ENCODE results near the gene KANTR. TPM values are rescaled to one million over a fixed set of nuclear protein-coding genes. Genes with fewer than 3 reads are reported as not detected.

The KANTR gene
- total and polyA plus RNA-seq, 4 experiments from 2014 or later, result 1.6 to 23.4 (median 11.6) TPM

DNA sequence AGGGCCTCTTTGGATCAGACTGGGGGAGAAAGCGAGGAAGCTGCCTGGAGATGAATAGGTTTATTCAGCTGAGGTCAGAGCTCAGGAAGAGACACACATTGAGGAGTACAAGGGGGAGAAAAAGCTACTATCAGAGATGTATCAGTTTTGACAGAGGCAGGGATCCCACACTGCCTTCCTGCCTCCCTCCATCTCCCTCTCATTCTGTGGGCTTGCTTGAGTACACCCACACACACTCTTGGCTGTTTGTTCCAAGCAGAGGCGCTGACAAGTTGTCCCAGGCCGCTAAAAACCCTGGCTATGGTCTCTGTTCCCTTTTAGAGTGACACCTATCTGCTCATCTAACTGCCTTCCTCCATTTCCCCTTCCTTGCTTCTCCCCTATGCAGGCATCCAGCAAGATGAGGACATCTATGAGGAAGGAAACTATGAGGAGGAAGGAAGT lies 6.5 kb upstream of the KANTR start:
- no peaks in the 10 kb centered on the region for H3K27me3 Mint-ChIP-seq
- H3K9me3 Mint-ChIP-seq, result peaks cover 0 to 5% (median 0%) of the 10 kb centered on the region in 8 donors
- Histone ChIP-seq H3K4me1 (ENCODE audit: insufficient read depth, low read length) (peaks cover 30% of the 10 kb centered on the region), H3K27ac (ENCODE audit: low read depth, low read length) (peak overlapping the region; percentile 90), H3K4me3 (ENCODE audit: low read length in 2 of 2) (no peak overlapping the region), H3K27me3 (ENCODE audit: insufficient read depth, low read length) (no peaks in the 10 kb centered on the region), H3K9me3 (ENCODE audit: control insufficient read depth in 1 of 2, low read length in 2 of 2) (no peaks in the 10 kb centered on the region), H3K36me3 (ENCODE audit: insufficient read depth, low read length) (peaks cover 17% of the 10 kb centered on the region)
- peaks cover 32 to 64% (median 39%) of the 10 kb centered on the region in 4 donors for H3K4me1 Mint-ChIP-seq
- H3K36me3 Mint-ChIP-seq, result peaks cover 30 to 54% of the 10 kb centered on the region in 2 donors
- peak overlapping the region in 4 of 8 donors; percentile 1 to 95 (median 64) for H3K4me3 Mint-ChIP-seq
- ChIA-PET CTCF (ENCODE audit: partially characterized antibody) (interaction anchor here (0.5 to 0.9 kb wide), 2 partner anchors 15 to 94 kb away, joined by 3 to 4 read pairs; no protein-coding TSS in a partner anchor), POLR2A (ENCODE audit: partially characterized antibody) (interaction anchor here (1.4 kb wide), 1 partner anchor 16 kb away, joined by 6 read pairs; no protein-coding TSS in a partner anchor)
- intact Hi-C loops (cut with micrococcal nuclease), result no loop called here
- DNase-seq, result no peak
- H3K27ac Mint-ChIP-seq, result peak overlapping the region; percentile 62 to 100 (median 88)

DNA sequence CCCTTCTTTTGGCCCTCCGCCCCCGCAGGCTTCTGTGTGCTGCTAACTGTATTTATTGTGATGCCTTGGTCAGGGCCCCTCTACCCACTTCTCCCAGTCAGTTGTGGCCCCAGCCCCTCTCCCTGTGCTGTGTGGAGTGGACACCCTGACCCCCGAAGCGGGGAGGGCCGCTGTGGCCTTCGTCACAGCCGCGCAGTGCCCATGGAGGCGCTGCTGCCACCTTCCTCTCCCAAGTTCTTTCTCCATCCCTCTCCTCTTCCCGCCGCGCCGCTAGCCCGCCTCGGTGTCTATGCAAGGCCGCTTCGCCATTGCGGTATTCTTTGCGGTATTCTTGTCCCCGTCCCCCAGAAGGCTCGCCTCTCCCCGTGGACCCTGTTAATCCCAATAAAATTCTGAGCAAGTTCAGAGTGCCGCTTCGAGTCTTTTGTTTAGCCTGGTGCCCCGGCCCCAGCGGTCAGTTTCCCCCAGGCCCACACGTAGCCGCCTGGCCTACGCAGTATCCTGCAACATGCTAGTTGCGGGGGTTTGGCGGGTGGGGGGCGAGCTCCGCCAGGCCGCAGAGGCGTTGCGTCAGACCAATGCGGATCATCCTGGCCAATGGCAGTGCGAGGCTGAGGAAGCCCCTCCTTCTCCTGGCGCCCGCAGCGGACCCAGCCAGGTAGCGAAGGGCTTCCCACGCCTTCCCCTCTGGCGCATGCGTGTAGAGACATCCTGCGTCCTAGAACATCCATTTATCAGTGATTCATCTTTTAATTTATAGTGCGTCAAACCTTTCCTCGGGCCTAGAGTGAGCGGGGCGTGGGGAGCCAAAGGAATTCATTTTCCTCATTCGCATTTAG lies 5.6 kb upstream of the KANTR start:
- Mint-ChIP-seq H3K4me3 (peak overlapping the region; percentile 88 to 97 (median 93)), H3K9me3 (peaks cover 0 to 5% (median 0%) of the 10 kb centered on the region in 8 donors), H3K27me3 (no peaks in the 10 kb centered on the region), H3K27ac (peak overlapping the region; percentile 98 to 100 (median 99)), H3K4me1 (peaks cover 32 to 62% (median 38%) of the 10 kb centered on the region in 4 donors), H3K36me3 (peaks cover 30 to 49% of the 10 kb centered on the region in 2 donors)
- H3K27ac ChIP-seq (ENCODE audit: low read depth, low read length), result peak overlapping the region; percentile 90
- H3K9me3 ChIP-seq (ENCODE audit: control insufficient read depth in 1 of 2, low read length in 2 of 2), result no peaks in the 10 kb centered on the region
- peaks cover 17% of the 10 kb centered on the region for H3K36me3 ChIP-seq (ENCODE audit: insufficient read depth, low read length)
- peak overlapping the region; percentile 17 to 47 for H3K4me3 ChIP-seq (ENCODE audit: low read length in 2 of 2)
- ChIA-PET POLR2A (ENCODE audit: partially characterized antibody) (interaction anchor here (1.0 to 1.4 kb wide), 4 partner anchors 8 to 137 kb away, joined by 3 to 16 read pairs (median 4); partner anchors contain the start of gene KDM5C), CTCF (ENCODE audit: partially characterized antibody) (interaction anchor here (0.8 to 3.8 kb wide), 3 partner anchors 8 to 17 kb away, joined by 3 to 33 read pairs (median 4); no protein-coding TSS in a partner anchor)
- peak; percentile 80 to 92 (median 84) for DNase-seq
- H3K4me1 ChIP-seq (ENCODE audit: insufficient read depth, low read length), result peaks cover 27% of the 10 kb centered on the region
- no peaks in the 10 kb centered on the region for H3K27me3 ChIP-seq (ENCODE audit: insufficient read depth, low read length)
- intact Hi-C loops (cut with micrococcal nuclease), result no loop called here

DNA sequence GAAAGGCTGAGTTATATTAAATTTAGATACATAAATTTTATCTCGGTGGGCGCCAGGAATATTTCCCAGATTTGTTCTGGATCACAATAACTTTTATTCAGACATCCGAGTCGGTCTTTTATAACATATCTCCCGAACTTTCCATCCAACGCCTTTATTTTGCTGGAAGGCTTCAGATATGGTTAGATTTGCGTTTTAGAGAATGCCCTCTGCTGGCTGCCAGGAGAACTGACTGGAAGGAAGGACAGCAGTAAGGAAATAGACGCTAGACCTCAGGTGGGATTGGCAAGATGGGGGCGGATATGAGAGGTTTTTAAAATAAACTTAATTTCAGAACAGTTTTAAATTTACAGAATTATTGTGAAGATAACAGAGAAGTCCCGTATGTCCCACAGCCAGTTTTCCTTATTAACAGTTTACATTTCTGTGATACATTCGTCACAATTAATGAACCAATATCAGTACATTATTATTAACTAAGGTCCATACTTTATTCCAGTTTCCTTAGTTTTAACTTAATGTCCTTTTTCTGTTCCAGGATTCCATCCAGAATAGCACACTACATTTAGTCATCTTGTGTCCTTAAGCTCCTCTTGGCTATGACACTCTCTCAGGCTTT lies 4.6 kb upstream of the KANTR start:
- H3K9me3 ChIP-seq (ENCODE audit: control insufficient read depth in 1 of 2, low read length in 2 of 2), result no peaks in the 10 kb centered on the region
- ChIA-PET CTCF (ENCODE audit: partially characterized antibody) (interaction anchor here (0.8 to 3.8 kb wide), 4 partner anchors 9 to 18 kb away, joined by 3 to 33 read pairs (median 4); no protein-coding TSS in a partner anchor), POLR2A (ENCODE audit: partially characterized antibody) (interaction anchor here (0.6 to 1.4 kb wide), 4 partner anchors 9 to 18 kb away, joined by 3 to 16 read pairs (median 4); no protein-coding TSS in a partner anchor)
- Mint-ChIP-seq H3K27ac (peak overlapping the region; percentile 98 to 100 (median 99)), H3K4me1 (peaks cover 23 to 61% (median 30%) of the 10 kb centered on the region in 4 donors), H3K36me3 (peaks cover 29 to 41% of the 10 kb centered on the region in 2 donors), H3K4me3 (peak overlapping the region; percentile 88 to 97 (median 93)), H3K27me3 (no peaks in the 10 kb centered on the region), H3K9me3 (peaks cover 0 to 2% (median 0%) of the 10 kb centered on the region in 8 donors)
- H3K4me3 ChIP-seq (ENCODE audit: low read length in 2 of 2), result peak overlapping the region; percentile 17 to 47
- H3K27me3 ChIP-seq (ENCODE audit: insufficient read depth, low read length), result no peaks in the 10 kb centered on the region
- DNase-seq, result peak in 4 of 5 donors; percentile 54 to 62 (median 56)
- peaks cover 12% of the 10 kb centered on the region for H3K36me3 ChIP-seq (ENCODE audit: insufficient read depth, low read length)
- intact Hi-C loops (cut with micrococcal nuclease), result loop anchor here (1.0 kb wide), 1 partner anchor 18 kb away; no protein-coding TSS in a partner anchor
- H3K27ac ChIP-seq (ENCODE audit: low read depth, low read length), result peak overlapping the region; percentile 90
- H3K4me1 ChIP-seq (ENCODE audit: insufficient read depth, low read length), result peaks cover 17% of the 10 kb centered on the region

DNA sequence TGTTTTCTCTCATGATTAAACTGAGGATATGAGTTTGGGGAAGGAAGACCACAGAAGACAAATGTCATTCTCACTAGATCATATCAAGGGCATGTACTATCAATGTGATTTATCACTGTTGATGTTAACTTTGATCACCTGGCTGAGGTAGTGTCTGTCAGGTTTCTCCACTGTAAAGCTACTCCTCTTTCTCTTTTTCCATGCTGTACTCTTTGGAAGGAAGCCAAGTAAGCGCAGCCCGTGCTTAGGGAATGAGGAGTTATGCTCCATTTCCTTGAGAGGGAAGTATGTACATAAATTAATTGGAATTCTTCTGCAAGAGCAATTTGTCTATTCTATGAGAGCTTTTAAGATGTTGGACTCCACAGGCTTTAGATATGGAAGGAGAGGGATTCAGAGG lies 4.0 kb upstream of the KANTR start:
- Mint-ChIP-seq H3K4me1 (peaks cover 24 to 62% (median 31%) of the 10 kb centered on the region in 4 donors), H3K4me3 (no peak overlapping the region), H3K9me3 (peaks cover 0 to 2% (median 0%) of the 10 kb centered on the region in 8 donors), H3K27ac (no peak overlapping the region), H3K36me3 (peaks cover 23 to 35% of the 10 kb centered on the region in 2 donors), H3K27me3 (no peaks in the 10 kb centered on the region)
- Histone ChIP-seq H3K4me1 (ENCODE audit: insufficient read depth, low read length) (peaks cover 16% of the 10 kb centered on the region), H3K27me3 (ENCODE audit: insufficient read depth, low read length) (no peaks in the 10 kb centered on the region), H3K4me3 (ENCODE audit: low read length in 2 of 2) (no peak overlapping the region), H3K9me3 (ENCODE audit: control insufficient read depth in 1 of 2, low read length in 2 of 2) (no peaks in the 10 kb centered on the region), H3K27ac (ENCODE audit: low read depth, low read length) (no peak overlapping the region), H3K36me3 (ENCODE audit: insufficient read depth, low read length) (peaks cover 11% of the 10 kb centered on the region)
- intact Hi-C loops (cut with micrococcal nuclease), result loop anchor here (1.0 to 5.0 kb wide), 3 partner anchors 19 to 952 kb away; partner anchors contain the start of gene PHF8
- ChIA-PET POLR2A (ENCODE audit: partially characterized antibody) (interaction anchor here (0.6 to 1.3 kb wide), 2 partner anchors 8 to 18 kb away, joined by 4 read pairs; partner anchors contain the start of gene TSPYL2), CTCF (ENCODE audit: partially characterized antibody) (interaction anchor here (1.0 to 3.8 kb wide), 2 partner anchors 9 to 19 kb away, joined by 3 to 33 read pairs; no protein-coding TSS in a partner anchor)
- no peak for DNase-seq

DNA sequence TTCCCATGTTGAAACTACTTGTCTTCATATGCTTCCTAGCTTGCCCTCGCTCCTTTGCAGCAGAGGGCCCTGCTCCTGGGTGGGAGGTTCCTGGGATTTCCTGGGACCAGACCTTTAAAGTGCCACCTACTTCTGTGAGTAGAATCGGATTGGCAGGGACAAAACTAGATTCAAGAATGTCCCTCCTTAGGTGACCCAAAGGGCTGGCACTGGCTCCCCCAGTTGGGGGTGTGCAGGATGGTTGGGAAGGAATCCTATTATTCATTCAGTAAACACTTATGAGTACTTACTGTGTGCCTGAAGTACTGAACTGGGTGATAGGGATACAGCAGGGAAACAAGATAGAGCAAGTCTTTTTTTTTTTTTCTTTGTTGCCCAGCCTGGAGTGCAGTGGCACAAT lies 2.6 kb upstream of the KANTR start:
- Mint-ChIP-seq H3K27me3 (no peaks in the 10 kb centered on the region), H3K4me3 (no peak overlapping the region), H3K36me3 (peaks cover 10 to 22% of the 10 kb centered on the region in 2 donors), H3K27ac (no peak overlapping the region), H3K4me1 (peaks cover 15 to 58% (median 31%) of the 10 kb centered on the region in 4 donors), H3K9me3 (peaks cover 0 to 2% (median 0%) of the 10 kb centered on the region in 8 donors)
- Histone ChIP-seq H3K4me1 (ENCODE audit: insufficient read depth, low read length) (peaks cover 17% of the 10 kb centered on the region), H3K9me3 (ENCODE audit: control insufficient read depth in 1 of 2, low read length in 2 of 2) (no peaks in the 10 kb centered on the region), H3K4me3 (ENCODE audit: low read length in 2 of 2) (no peak overlapping the region), H3K27ac (ENCODE audit: low read depth, low read length) (no peak overlapping the region), H3K36me3 (ENCODE audit: insufficient read depth, low read length) (no peaks in the 10 kb centered on the region), H3K27me3 (ENCODE audit: insufficient read depth, low read length) (no peaks in the 10 kb centered on the region)
- intact Hi-C loops (cut with micrococcal nuclease), result loop anchor here (5.0 kb wide), 2 partner anchors 131 to 951 kb away; partner anchors contain the start of gene PHF8
- no peak for DNase-seq
- POLR2A ChIA-PET (ENCODE audit: partially characterized antibody), result no interaction called here
- CTCF ChIA-PET (ENCODE audit: partially characterized antibody), result interaction anchor here (3.8 kb wide), 1 partner anchor 20 kb away, joined by 33 read pairs; no protein-coding TSS in a partner anchor

DNA sequence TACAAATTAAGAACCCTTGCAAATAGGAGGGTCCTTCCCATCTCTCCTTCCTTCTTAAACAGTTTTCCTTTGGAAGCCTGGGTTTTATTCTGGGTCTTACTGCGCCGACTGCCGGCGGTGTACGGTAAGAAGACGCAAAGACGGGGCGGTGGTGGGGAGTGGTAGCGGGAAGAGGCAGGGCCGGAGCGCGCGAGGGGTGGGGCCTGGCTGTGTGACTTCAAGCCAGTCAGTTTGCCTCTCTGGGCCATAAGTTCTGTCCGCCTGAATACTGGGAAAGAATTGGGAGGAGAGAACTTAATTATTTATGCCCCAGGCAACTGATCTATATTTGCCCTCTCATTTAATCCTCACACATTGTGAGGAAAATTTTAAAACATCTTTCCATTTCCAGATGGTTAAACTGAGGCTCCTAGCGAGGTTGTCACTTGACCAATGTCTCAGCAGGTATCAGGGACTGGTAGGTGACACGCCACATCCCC lies 726 bp upstream of the KANTR start:
- CTCF ChIA-PET (ENCODE audit: partially characterized antibody), result no interaction called here
- Mint-ChIP-seq H3K27ac (peak overlapping the region; percentile 87 to 92 (median 91)), H3K4me1 (peaks cover 12 to 43% (median 24%) of the 10 kb centered on the region in 4 donors), H3K27me3 (no peaks in the 10 kb centered on the region), H3K4me3 (peak overlapping the region; percentile 84 to 93 (median 89)), H3K36me3 (peaks cover 0 to 9% of the 10 kb centered on the region in 2 donors), H3K9me3 (peaks cover 0 to 2% (median 0%) of the 10 kb centered on the region in 8 donors)
- POLR2A ChIA-PET (ENCODE audit: partially characterized antibody), result no interaction called here
- Histone ChIP-seq H3K27me3 (ENCODE audit: insufficient read depth, low read length) (no peaks in the 10 kb centered on the region), H3K4me3 (ENCODE audit: low read length in 2 of 2) (peak overlapping the region; percentile 18 to 58), H3K4me1 (ENCODE audit: insufficient read depth, low read length) (peaks cover 9% of the 10 kb centered on the region), H3K36me3 (ENCODE audit: insufficient read depth, low read length) (no peaks in the 10 kb centered on the region), H3K27ac (ENCODE audit: low read depth, low read length) (peak overlapping the region; percentile 55), H3K9me3 (ENCODE audit: control insufficient read depth in 1 of 2, low read length in 2 of 2) (no peaks in the 10 kb centered on the region)
- intact Hi-C loops (cut with micrococcal nuclease), result loop anchor here (1.0 to 5.0 kb wide), 5 partner anchors 11 to 949 kb away; partner anchors contain the start of genes PHF8 and TSPYL2
- DNase-seq, result peak; percentile 69 to 81 (median 70)

Measured in CD4-positive, alpha-beta memory T cell (primary cell).